ENCODE data around the gene ADARB2. TPM values are rescaled to one million over a fixed set of nuclear protein-coding genes. Genes with fewer than 3 reads are reported as not detected.

Gene ADARB2
- total RNA-seq, 4 donors from 2014 or later, result 2.0 to 9.9 (median 5.1) TPM

DNA sequence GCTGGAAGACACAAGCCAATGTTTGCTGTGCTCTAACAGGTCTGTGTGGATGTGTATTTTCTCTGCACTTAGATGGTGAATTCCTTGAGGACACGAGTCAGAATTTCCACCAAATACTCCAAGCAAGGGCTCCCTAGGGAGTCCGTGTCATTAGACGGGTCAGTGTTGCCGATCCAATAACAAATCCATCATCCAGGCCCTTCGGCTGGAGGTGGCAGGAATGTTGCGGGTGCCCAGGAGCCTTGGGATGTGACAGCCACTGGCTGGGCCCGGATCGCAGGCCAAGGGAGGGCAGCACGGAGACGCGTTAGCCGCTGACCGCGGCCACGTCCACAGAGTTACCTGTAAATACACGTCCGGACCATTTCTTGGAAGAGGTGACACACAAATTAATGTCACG, 494.4 kb downstream of the ADARB2 start:
- DNase-seq, result peak in 1 of 3 donors; percentile 21
- H3K4me1 ChIP-seq, result no peaks in the 10 kb centered on the region
- H3K9me3 ChIP-seq, result no peaks in the 10 kb centered on the region
- TF ChIP-seq POLR2A (IDR thresholded peaks at IDR 0.05) (no peak), CTCF (IDR thresholded peaks at IDR 0.05) (no peak)
- H3K27ac ChIP-seq, result no peak overlapping the region
- H3K36me3 ChIP-seq, result no peaks in the 10 kb centered on the region
- no peak overlapping the region for H3K4me3 ChIP-seq
- H3K27me3 ChIP-seq, result no peaks in the 10 kb centered on the region

DNA sequence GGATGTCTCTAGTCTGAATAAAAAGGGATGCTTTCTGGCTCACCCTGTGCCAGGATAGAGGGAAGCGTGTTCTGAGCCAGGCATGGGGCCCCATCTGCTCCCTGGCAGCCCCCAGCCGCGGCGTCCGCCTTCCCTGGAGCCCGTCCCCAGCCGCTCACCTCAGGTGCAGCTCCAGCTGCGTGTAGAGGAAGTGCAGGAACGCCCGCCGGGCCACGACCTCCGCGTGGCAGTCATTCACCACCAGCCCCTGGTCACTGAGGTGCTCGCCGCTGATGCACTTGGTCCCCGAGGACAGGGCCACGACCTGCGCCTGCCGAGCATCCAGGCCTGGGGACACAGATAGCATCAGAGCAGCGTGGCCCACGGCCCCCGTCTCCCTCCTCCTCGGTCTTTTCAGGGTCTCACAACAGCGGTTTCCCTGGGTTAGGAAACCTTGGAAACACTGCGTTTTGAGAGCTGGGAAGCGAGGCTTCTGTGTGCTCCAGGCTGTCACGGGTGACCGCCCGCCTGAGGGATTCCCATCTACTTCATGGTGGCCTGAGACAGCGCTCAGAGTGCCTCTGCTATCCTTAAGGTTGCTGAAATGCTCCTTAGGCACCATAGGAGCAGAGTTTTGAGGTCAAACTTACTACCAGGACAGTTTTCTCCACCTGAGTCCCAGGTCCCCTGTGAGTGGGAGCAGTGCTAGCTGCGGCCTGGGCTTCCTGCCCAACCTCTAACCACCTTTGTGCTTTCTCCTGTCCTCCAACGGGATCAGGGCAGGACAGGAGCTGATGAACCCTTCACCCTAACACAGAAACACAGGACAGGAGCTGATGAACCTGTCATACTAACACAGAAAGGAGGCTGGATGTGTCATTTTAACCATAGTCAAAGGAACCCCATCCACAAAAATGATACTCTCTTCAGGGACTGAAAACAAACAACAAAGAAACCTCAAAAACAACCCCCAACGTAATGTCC, 495.1 kb downstream of the ADARB2 start:
- Histone ChIP-seq H3K4me1 (no peaks in the 10 kb centered on the region), H3K27ac (no peak overlapping the region), H3K27me3 (no peaks in the 10 kb centered on the region), H3K36me3 (no peaks in the 10 kb centered on the region), H3K9me3 (no peaks in the 10 kb centered on the region), H3K4me3 (no peak overlapping the region)
- no peak for TF ChIP-seq CTCF (IDR thresholded peaks at IDR 0.05)
- no peak for TF ChIP-seq POLR2A (IDR thresholded peaks at IDR 0.05)
- DNase-seq, result peak in 2 of 3 donors; percentile 39 to 44

- Histone ChIP-seq H3K36me3 (no peaks in the 10 kb centered on the region), H3K27ac (no peak overlapping the region), H3K4me1 (no peaks in the 10 kb centered on the region), H3K9me3 (no peaks in the 10 kb centered on the region), H3K27me3 (no peaks in the 10 kb centered on the region), H3K4me3 (no peak overlapping the region)
- TF ChIP-seq CTCF (IDR thresholded peaks at IDR 0.05) (no peak), POLR2A (IDR thresholded peaks at IDR 0.05) (no peak)
- peak in 2 of 3 donors; percentile 27 to 39 for DNase-seq
These were observed 495.9 kb downstream of the ADARB2 start for GRCh38 chr10:1241322-1241890.

GRCh38 chr10:1240341-1240775, 497.0 kb downstream of the ADARB2 start:
- no peaks in the 10 kb centered on the region for H3K36me3 ChIP-seq
- peak overlapping the region in 1 of 4 donors; percentile 56 for H3K27ac ChIP-seq
- no peaks in the 10 kb centered on the region for H3K27me3 ChIP-seq
- peak overlapping the region in 2 of 4 donors; percentile 14 to 33 for H3K4me3 ChIP-seq
- DNase-seq, result peak; percentile 49 to 68 (median 67)
- TF ChIP-seq POLR2A (IDR thresholded peaks at IDR 0.05), result no peak
- TF ChIP-seq CTCF (IDR thresholded peaks at IDR 0.05), result no peak
- no peaks in the 10 kb centered on the region for H3K9me3 ChIP-seq
- H3K4me1 ChIP-seq, result no peaks in the 10 kb centered on the region

GRCh38 chr10:1233031-1233430, 504.3 kb downstream of the ADARB2 start:
- Histone ChIP-seq H3K36me3 (no peaks in the 10 kb centered on the region), H3K4me1 (no peaks in the 10 kb centered on the region), H3K27me3 (no peaks in the 10 kb centered on the region), H3K27ac (no peak overlapping the region), H3K4me3 (no peak overlapping the region), H3K9me3 (no peaks in the 10 kb centered on the region)
- TF ChIP-seq POLR2A (IDR thresholded peaks at IDR 0.05) (no peak), CTCF (IDR thresholded peaks at IDR 0.05) (no peak)
- DNase-seq, result peak in 1 of 3 donors; percentile 12

All from Peyer's patch (tissue), 4 donors.